ENCODE measurements around the gene DEPDC7.
A peak's percentile ranks its signal among the peaks of the same experiment; 100 is the strongest.

DEPDC7 gene

DNA sequence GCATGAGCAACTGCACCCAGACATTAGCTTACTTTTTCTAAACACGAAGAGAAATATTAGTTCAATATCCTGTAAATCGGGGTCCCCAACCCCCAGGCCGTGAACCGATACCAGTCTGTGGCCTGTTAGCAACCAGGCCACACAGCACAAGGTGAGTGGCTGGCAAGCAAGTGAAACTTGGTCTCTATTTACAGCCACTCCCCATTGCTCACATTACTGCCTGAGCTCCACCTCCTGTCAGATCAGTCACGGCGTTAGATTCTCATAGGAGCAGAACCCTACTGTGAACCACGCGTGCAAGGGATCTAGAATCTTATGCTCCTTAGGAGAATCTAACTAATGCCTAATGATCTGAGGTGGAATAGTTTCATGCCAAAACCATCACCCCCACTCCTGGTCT lies 27.8 kb upstream of the DEPDC7 start:
- no peaks in the 10 kb centered on the region for H3K36me3 ChIP-seq (ENCODE audit: control insufficient read depth in 2 of 2, insufficient read depth in 1 of 2, low read length in 2 of 2)
- H3K27ac ChIP-seq (ENCODE audit: extremely low read depth, low read depth, low read length), result no peak overlapping the region
- no peaks in the 10 kb centered on the region for H3K4me1 ChIP-seq (ENCODE audit: control insufficient read depth, insufficient read depth, low read length)
- no peak for TF ChIP-seq ZNF560 (tag by site-specific recombination; IDR thresholded peaks at IDR 0.05; ENCODE audit: borderline replicate concordance)
- no peak overlapping the region for H3K4me3 ChIP-seq (ENCODE audit: low read depth, low read length)
- no peaks in the 10 kb centered on the region for H3K9me3 ChIP-seq (ENCODE audit: control insufficient read depth, insufficient read depth, low read depth, low read length)
- CTCF ChIA-PET, result no interaction called here
- POLR2A ChIA-PET, result no interaction called here

DNA sequence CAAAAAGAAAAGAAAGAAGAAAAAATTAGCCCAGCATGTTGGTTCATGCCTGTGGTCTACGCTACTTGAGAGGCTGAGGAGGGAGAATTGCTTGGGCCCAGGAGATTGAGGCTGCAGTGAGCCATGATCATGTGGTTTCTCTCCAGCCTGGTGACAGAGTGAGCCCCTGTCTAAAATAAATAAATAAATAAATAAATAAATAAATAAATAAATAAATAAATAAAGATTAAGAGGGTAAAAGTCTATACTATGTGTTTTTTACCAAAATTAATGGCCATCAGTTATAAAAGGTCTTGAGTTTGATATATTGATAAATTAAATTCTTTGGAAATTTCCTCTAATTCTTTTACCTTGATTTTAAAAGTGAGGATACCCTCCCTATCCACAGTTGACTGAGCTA lies 25.2 kb upstream of the DEPDC7 start:
- no peaks in the 10 kb centered on the region for H3K36me3 ChIP-seq (ENCODE audit: control insufficient read depth in 2 of 2, insufficient read depth in 1 of 2, low read length in 2 of 2)
- no peaks in the 10 kb centered on the region for H3K9me3 ChIP-seq (ENCODE audit: control insufficient read depth, insufficient read depth, low read depth, low read length)
- H3K4me3 ChIP-seq (ENCODE audit: low read depth, low read length), result no peak overlapping the region
- H3K4me1 ChIP-seq (ENCODE audit: control insufficient read depth, insufficient read depth, low read length), result no peaks in the 10 kb centered on the region
- ChIA-PET CTCF (no interaction called here), POLR2A (no interaction called here)
- no peak overlapping the region for H3K27ac ChIP-seq (ENCODE audit: extremely low read depth, low read depth, low read length)
- TF ChIP-seq, protein P1, sequence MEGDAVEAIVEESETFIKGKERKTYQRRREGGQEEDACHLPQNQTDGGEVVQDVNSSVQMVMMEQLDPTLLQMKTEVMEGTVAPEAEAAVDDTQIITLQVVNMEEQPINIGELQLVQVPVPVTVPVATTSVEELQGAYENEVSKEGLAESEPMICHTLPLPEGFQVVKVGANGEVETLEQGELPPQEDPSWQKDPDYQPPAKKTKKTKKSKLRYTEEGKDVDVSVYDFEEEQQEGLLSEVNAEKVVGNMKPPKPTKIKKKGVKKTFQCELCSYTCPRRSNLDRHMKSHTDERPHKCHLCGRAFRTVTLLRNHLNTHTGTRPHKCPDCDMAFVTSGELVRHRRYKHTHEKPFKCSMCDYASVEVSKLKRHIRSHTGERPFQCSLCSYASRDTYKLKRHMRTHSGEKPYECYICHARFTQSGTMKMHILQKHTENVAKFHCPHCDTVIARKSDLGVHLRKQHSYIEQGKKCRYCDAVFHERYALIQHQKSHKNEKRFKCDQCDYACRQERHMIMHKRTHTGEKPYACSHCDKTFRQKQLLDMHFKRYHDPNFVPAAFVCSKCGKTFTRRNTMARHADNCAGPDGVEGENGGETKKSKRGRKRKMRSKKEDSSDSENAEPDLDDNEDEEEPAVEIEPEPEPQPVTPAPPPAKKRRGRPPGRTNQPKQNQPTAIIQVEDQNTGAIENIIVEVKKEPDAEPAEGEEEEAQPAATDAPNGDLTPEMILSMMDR (tag by site-specific recombination; IDR thresholded peaks at IDR 0.05), result no peak
- no peak for TF ChIP-seq ZNF777 (tag by site-specific recombination; IDR thresholded peaks at IDR 0.05; ENCODE audit: borderline replicate concordance)
- no peak for TF ChIP-seq ZBTB21 (tag by site-specific recombination; IDR thresholded peaks at IDR 0.05)
- no peak for TF ChIP-seq PRDM6 (tag by site-specific recombination; IDR thresholded peaks at IDR 0.05)
- TF ChIP-seq, protein P2, sequence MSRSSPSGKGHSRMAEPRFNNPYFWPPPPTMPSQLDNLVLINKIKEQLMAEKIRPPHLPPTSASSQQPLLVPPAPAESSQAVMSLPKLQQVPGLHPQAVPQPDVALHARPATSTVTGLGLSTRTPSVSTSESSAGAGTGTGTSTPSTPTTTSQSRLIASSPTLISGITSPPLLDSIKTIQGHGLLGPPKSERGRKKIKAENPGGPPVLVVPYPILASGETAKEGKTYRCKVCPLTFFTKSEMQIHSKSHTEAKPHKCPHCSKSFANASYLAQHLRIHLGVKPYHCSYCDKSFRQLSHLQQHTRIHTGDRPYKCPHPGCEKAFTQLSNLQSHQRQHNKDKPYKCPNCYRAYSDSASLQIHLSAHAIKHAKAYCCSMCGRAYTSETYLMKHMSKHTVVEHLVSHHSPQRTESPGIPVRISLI (tag by site-specific recombination; IDR thresholded peaks at IDR 0.05), result no peak
- TF ChIP-seq ZNF354C (tag by site-specific recombination; IDR thresholded peaks at IDR 0.05; ENCODE audit: borderline replicate concordance, low read depth), result no peak
- TF ChIP-seq ZNF792 (tag by site-specific recombination; IDR thresholded peaks at IDR 0.05), result no peak
- no peak for TF ChIP-seq KLF7 (tag by site-specific recombination; IDR thresholded peaks at IDR 0.05; ENCODE audit: borderline replicate concordance)
- TF ChIP-seq ZNF223 (tag by site-specific recombination; IDR thresholded peaks at IDR 0.05), result no peak
- TF ChIP-seq ZNF555 (tag by site-specific recombination; conservative IDR thresholded peaks at IDR 0.05), result peak; percentile 84
- TF ChIP-seq ZNF473 (tag by site-specific recombination; IDR thresholded peaks at IDR 0.05), result no peak
- TF ChIP-seq ZNF785 (tag by site-specific recombination; IDR thresholded peaks at IDR 0.05), result no peak
- no peak for TF ChIP-seq ZNF76 (tag by site-specific recombination; IDR thresholded peaks at IDR 0.05; ENCODE audit: borderline replicate concordance, low read depth)
- TF ChIP-seq, protein P3, sequence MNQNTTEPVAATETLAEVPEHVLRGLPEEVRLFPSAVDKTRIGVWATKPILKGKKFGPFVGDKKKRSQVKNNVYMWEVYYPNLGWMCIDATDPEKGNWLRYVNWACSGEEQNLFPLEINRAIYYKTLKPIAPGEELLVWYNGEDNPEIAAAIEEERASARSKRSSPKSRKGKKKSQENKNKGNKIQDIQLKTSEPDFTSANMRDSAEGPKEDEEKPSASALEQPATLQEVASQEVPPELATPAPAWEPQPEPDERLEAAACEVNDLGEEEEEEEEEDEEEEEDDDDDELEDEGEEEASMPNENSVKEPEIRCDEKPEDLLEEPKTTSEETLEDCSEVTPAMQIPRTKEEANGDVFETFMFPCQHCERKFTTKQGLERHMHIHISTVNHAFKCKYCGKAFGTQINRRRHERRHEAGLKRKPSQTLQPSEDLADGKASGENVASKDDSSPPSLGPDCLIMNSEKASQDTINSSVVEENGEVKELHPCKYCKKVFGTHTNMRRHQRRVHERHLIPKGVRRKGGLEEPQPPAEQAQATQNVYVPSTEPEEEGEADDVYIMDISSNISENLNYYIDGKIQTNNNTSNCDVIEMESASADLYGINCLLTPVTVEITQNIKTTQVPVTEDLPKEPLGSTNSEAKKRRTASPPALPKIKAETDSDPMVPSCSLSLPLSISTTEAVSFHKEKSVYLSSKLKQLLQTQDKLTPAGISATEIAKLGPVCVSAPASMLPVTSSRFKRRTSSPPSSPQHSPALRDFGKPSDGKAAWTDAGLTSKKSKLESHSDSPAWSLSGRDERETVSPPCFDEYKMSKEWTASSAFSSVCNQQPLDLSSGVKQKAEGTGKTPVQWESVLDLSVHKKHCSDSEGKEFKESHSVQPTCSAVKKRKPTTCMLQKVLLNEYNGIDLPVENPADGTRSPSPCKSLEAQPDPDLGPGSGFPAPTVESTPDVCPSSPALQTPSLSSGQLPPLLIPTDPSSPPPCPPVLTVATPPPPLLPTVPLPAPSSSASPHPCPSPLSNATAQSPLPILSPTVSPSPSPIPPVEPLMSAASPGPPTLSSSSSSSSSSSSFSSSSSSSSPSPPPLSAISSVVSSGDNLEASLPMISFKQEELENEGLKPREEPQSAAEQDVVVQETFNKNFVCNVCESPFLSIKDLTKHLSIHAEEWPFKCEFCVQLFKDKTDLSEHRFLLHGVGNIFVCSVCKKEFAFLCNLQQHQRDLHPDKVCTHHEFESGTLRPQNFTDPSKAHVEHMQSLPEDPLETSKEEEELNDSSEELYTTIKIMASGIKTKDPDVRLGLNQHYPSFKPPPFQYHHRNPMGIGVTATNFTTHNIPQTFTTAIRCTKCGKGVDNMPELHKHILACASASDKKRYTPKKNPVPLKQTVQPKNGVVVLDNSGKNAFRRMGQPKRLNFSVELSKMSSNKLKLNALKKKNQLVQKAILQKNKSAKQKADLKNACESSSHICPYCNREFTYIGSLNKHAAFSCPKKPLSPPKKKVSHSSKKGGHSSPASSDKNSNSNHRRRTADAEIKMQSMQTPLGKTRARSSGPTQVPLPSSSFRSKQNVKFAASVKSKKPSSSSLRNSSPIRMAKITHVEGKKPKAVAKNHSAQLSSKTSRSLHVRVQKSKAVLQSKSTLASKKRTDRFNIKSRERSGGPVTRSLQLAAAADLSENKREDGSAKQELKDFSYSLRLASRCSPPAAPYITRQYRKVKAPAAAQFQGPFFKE (tag by site-specific recombination; IDR thresholded peaks at IDR 0.05; ENCODE audit: borderline replicate concordance), result no peak
- no peak; the same call in 1 of the 2 replicates for TF ChIP-seq GLI2 (tag by site-specific recombination; IDR thresholded peaks at IDR 0.05; ENCODE audit: borderline replicate concordance, low read depth)
- TF ChIP-seq ZNF629 (tag by site-specific recombination; IDR thresholded peaks at IDR 0.05), result peak; percentile 40; the same call in 1 of the 2 replicates
- TF ChIP-seq YY1 (tag by site-specific recombination; IDR thresholded peaks at IDR 0.05), result no peak
- TF ChIP-seq RBAK (tag by site-specific recombination; IDR thresholded peaks at IDR 0.05), result no peak
- no peak for TF ChIP-seq KLF1 (tag by site-specific recombination; IDR thresholded peaks at IDR 0.05)
- TF ChIP-seq ZNF140 (tag by site-specific recombination; IDR thresholded peaks at IDR 0.05), result peak; percentile 68; the same call in 1 of the 2 replicates
- TF ChIP-seq ZNF112 (tag by site-specific recombination; IDR thresholded peaks at IDR 0.05), result no peak
- TF ChIP-seq ZNF416 (tag by site-specific recombination; IDR thresholded peaks at IDR 0.05), result no peak
- no peak for TF ChIP-seq SETDB1 (IDR thresholded peaks at IDR 0.05; ENCODE audit: insufficient read length, low read length)
- no peak for TF ChIP-seq KLF8 (tag by site-specific recombination; IDR thresholded peaks at IDR 0.05)
- no peak for TF ChIP-seq ZNF514 (tag by site-specific recombination; IDR thresholded peaks at IDR 0.05)
- no peak for TF ChIP-seq HOXD13 (CRISPR knock-in tag; IDR thresholded peaks at IDR 0.05; ENCODE audit: borderline replicate concordance)
